Brain microvascular endothelial cell (primary cell): ENCODE results near the gene HBEGF.
A peak's percentile ranks its signal among the peaks of the same experiment; 100 is the strongest.

Experiments used
- DNase-seq: peaks from one replicate; pipeline ENCODE4 v3.0.0-alpha.2; 2020
- H3K27ac ChIP-seq: fragments of 250-450 bp; sonication (Bioruptor Pico); 2 replicates; pipeline ENCODE4 v1.5.1; 2020; ENCODE audit warnings: mild to moderate bottlenecking, moderate library complexity
- H3K27me3 ChIP-seq: fragments of 250-450 bp; sonication (Bioruptor Pico); replicated peaks from 2 replicates; pipeline ENCODE4 v1.5.1; 2020; ENCODE audit warnings: mild to moderate bottlenecking
- H3K36me3 ChIP-seq: fragments of 250-450 bp; sonication (Bioruptor Pico); replicated peaks from 2 replicates; pipeline ENCODE4 v1.5.1; 2020; ENCODE audit warnings: mild to moderate bottlenecking
- H3K4me3 ChIP-seq: 2 replicates; pipeline ENCODE4 v1.5.1; 2011; ENCODE audit warnings: low read depth, mild to moderate bottlenecking, control low read depth, low read length, moderate library complexity
- in situ Hi-C: cut with HindIII; loops from 2 replicates; pipeline ENCODE4 v1.10.0; 2017; ENCODE audit warnings: low sequenced_read_pairs, low pct_ligation_motif_present
- TF ChIP-seq, protein P1 (sequence below): IDR thresholded peaks from 2 replicates; pipeline ENCODE4 v1.5.1; 2011; ENCODE audit warnings: low read depth, mild to moderate bottlenecking, moderate library complexity, low read length, control low read depth, inconsistent platforms; ENCODE audit errors: missing control alignments

The HBEGF gene

DNA sequence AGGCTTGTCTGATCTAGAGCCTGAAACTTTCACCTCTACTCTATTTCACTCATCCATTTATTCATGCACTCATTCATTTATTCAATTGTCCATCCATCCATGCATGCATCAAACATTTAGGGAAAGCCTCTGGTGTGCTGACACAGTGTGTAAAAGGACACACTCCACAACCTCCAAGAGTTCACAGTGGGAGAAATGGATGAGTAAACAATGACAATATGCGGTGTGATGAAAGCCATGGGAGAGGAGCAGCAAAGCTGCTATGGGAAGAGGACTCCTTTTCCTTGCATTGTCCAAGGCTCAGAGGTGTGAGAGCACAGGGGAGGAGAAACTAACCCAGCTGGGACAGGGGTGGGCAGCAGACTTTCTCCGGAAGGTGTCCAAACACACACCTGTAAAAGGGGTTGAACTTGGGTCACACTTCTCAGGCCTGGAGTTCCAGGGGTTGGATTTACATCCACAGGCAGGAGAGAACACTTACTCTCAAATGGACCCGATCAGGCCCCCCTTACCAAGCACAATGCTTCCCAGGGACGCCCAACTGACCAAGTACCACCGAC is 22.3 kb downstream of the HBEGF start:
- peak overlapping the region; percentile 87 for H3K27ac ChIP-seq
- TF ChIP-seq, protein P1, sequence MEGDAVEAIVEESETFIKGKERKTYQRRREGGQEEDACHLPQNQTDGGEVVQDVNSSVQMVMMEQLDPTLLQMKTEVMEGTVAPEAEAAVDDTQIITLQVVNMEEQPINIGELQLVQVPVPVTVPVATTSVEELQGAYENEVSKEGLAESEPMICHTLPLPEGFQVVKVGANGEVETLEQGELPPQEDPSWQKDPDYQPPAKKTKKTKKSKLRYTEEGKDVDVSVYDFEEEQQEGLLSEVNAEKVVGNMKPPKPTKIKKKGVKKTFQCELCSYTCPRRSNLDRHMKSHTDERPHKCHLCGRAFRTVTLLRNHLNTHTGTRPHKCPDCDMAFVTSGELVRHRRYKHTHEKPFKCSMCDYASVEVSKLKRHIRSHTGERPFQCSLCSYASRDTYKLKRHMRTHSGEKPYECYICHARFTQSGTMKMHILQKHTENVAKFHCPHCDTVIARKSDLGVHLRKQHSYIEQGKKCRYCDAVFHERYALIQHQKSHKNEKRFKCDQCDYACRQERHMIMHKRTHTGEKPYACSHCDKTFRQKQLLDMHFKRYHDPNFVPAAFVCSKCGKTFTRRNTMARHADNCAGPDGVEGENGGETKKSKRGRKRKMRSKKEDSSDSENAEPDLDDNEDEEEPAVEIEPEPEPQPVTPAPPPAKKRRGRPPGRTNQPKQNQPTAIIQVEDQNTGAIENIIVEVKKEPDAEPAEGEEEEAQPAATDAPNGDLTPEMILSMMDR: no peak
- in situ Hi-C loops: no loop called here
- no peak overlapping the region for H3K4me3 ChIP-seq
- H3K27me3 ChIP-seq: no peaks in the 10 kb centered on the region
- H3K36me3 ChIP-seq: no peaks in the 10 kb centered on the region
- no peak for DNase-seq

DNA sequence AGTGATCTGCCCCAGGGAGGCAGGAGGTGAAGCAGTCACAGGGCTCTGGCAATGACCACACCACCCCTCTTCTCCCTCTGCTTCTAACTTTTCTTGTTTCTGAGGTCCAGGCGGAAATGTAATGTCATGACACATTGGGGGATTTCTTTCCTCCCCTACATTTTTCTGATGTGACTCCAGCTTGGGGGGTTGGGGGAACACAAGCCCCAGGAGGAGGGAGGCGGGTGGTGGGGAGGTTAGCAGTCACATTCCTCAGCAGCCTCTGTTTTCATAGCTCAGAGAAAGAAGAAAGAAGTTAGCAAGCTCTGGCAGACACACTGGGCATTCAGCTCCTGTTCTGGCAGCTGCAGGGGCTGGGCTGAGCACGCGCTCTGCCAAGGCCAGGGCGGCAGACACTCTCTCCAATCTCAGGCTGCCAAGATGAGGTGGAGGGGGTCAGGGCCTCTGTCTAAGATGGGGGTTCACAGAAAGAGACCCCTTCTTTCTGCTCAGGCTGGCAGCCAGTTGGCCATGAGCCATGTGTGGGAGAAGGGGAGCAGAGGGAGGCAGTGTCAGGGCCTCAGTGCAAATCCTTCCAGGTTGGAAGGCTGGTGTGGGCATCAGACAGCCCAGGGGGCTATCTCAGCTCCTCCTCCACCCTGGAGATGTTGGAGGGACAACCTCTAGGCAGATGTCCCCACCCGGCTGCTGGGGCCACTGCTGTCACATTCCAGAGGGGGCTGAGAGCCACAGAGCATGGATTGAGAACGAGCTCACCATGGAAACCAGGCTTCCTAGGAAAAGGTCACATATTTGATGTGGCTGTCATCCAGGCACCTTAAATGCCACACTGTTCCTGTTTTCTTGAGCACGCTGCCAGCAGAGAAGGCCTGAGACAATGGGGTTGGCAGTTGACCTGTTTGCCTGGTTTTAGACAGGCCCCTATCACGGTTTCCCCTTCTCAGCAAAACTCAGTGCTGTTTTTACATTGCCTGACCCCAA is 23.4 kb downstream of the HBEGF start:
- peak; percentile 95 for DNase-seq

DNA sequence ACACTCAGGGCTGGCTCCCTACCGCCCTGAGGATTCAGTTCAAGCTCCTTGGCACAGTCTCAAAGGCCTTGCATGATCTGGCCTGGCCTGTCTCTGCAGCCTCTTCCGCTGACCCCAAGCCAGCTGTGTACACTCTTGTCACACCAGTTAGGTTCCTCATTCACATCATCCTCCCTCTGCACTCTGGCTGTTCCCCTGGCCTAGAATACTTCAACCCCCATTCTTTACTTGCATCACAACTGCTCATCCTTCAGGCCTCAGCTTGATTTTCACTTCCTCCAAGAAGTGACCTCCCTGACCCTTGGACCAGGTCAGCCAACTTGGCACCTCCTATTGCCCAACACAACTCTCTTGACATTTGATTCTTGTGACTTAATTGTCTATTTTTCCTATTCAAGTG is 24.6 kb downstream of the HBEGF start:
- in situ Hi-C loops: no loop called here

More for the DNA sequence above, 23.4 kb downstream of the HBEGF start:
- peak overlapping the region; percentile 3 for H3K4me3 ChIP-seq
- peak overlapping the region; percentile 87 for H3K27ac ChIP-seq
- TF ChIP-seq, protein P1: no peak
- no peaks in the 10 kb centered on the region for H3K27me3 ChIP-seq
- in situ Hi-C loops: no loop called here
- no peaks in the 10 kb centered on the region for H3K36me3 ChIP-seq

DNA sequence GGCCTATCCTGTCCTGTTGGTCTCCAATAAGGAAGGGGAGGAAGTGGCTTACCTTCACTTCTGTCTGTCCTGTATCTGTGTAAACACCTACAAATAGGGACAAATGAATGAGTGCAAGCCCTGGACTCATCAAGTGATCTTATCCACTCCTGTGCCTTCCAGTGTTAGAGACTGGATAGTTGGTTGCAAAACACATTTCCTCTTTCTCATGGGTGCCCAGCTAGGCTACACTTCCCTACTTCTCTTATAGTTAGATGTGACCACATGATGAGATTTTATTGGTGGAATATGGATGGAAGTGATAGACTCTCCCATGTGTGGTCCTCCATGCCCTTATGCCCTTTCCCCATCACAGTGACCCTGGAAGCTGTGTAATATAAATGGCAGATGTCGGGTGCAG is 26.6 kb downstream of the HBEGF start:
- Histone ChIP-seq H3K4me3 (no peak overlapping the region), H3K27me3 (no peaks in the 10 kb centered on the region), H3K27ac (no peak overlapping the region), H3K36me3 (no peaks in the 10 kb centered on the region)
- in situ Hi-C loops: no loop called here
- TF ChIP-seq, protein P1: no peak
- no peak for DNase-seq

More for the DNA sequence above, 24.6 kb downstream of the HBEGF start:
- no peaks in the 10 kb centered on the region for H3K27me3 ChIP-seq
- TF ChIP-seq, protein P1: no peak
- no peak overlapping the region for H3K4me3 ChIP-seq
- no peaks in the 10 kb centered on the region for H3K36me3 ChIP-seq
- no peak overlapping the region for H3K27ac ChIP-seq
- no peak for DNase-seq

DNA sequence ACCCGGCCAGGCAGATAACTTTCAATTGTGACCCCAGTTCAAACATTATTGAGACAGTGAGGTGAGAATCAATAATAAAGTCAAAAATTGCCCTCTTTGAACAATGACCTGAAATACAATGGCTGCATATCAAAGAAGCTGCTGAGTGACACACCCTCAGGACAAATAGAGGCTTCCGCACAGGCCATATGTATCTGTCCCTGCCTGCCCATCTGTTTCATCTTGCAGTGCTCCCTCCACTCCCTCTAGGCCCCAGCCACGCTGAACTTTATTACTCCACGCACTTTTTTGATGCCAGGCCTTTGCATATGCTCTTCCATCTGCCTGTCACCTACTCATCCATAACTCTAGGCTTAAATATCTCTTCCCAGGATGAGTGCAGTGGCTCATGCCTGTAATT is 27.6 kb downstream of the HBEGF start:
- in situ Hi-C loops: no loop called here
- no peak for DNase-seq
- TF ChIP-seq, protein P1: no peak
- Histone ChIP-seq H3K4me3 (no peak overlapping the region), H3K27me3 (no peaks in the 10 kb centered on the region), H3K27ac (no peak overlapping the region), H3K36me3 (no peaks in the 10 kb centered on the region)
